ENCODE data around the gene KCTD17.

GRCh38 chr22:37105154-37105553, 53.6 kb downstream of the KCTD17 start:
- TF ChIP-seq CTCF (IDR thresholded peaks at IDR 0.05; ENCODE audit: insufficient read depth, low read depth, low read length) (no peak), EZH2 (IDR thresholded peaks at IDR 0.05; ENCODE audit: insufficient read depth, low read length) (no peak)

Data from astrocyte (in vitro differentiated cells and primary cell).